Parathyroid adenoma (tissue), 2 donors: ENCODE results near the gene TNNC2.
"Not testable (repeated sequence)": the region's sequence is repeated elsewhere in the genome, so short reads cannot be mapped to it uniquely, and the experiment has no call there.

ENCODE experiments used
- H2AFZ ChIP-seq: fragments of 300-600 bp; sonication (generic); one replicate; pipeline ENCODE4 v1.7.0; 2017; ENCODE audit warnings: antibody characterized with exemption, mild to moderate bottlenecking
- H3K27ac ChIP-seq: fragments of 300-600 bp; sonication (generic); one replicate; pipeline ENCODE4 v1.7.0; 2017
- H3K27me3 ChIP-seq: fragments of 300-600 bp; sonication (generic); one replicate; pipeline ENCODE4 v1.7.0; 2017; ENCODE audit warnings: low read length; ENCODE audit not compliant: control insufficient read depth, insufficient read depth
- H3K36me3 ChIP-seq: fragments of 300-600 bp; sonication (generic); one replicate; pipeline ENCODE4 v1.7.0; 2017; ENCODE audit warnings: low read length; ENCODE audit not compliant: control insufficient read depth, insufficient read depth
- H3K4me1 ChIP-seq: fragments of 300-600 bp; sonication (generic); one replicate; pipeline ENCODE4 v1.7.0; 2017; ENCODE audit warnings: control low read depth
- H3K4me2 ChIP-seq: fragments of 300-600 bp; sonication (generic); one replicate; pipeline ENCODE4 v1.7.0; 2017; ENCODE audit warnings: low read length
- H3K4me3 ChIP-seq: fragments of 300-600 bp; sonication (generic); one replicate; pipeline ENCODE4 v1.7.0; 2017; ENCODE audit warnings: low read depth, low read length
- H3K79me2 ChIP-seq: fragments of 300-600 bp; sonication (generic); one replicate; pipeline ENCODE4 v1.7.0; 2017; ENCODE audit warnings: control low read depth
- H3K9ac ChIP-seq: fragments of 300-600 bp; sonication (generic); one replicate; pipeline ENCODE4 v1.7.0; 2017; ENCODE audit warnings: mild to moderate bottlenecking
- H3K9me3 ChIP-seq: fragments of 300-600 bp; sonication (generic); one replicate; pipeline ENCODE4 v1.7.0; 2017; ENCODE audit warnings: low read length; ENCODE audit not compliant: control insufficient read depth
- CTCF ChIP-seq: fragments of 300-600 bp; sonication (generic); IDR thresholded peaks from one replicate; pipeline ENCODE4 v1.7.0; 2017; ENCODE audit warnings: antibody characterized with exemption, mild to moderate bottlenecking
- donor health status: primary hyperparathyroidism.

Gene TNNC2

DNA sequence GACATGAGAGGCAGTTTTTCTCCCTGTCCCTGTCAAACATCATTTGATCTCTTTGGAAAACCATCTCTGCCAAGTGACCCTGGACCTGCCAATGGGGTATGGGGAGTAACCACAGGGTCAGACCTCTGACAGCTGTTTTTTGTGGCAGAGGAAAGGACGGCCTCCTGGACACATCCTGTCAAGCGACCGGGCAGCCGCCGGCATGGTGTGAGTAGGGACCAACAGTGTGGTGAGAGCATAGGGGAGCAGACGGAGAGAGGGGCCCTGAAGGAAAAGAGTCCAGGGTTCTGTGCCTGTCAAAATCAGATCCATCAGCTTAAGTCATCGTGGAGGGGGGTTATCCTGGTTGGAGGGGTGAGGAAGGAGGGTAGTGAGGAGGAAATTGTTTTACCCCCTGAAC lies 25.3 kb downstream of the TNNC2 start:
- no peak overlapping the region for H3K4me3 ChIP-seq

GRCh38 chr20:45798935-45799642 lies 28.0 kb downstream of the TNNC2 start:
- no peak overlapping the region for H3K9ac ChIP-seq
- H3K36me3 ChIP-seq, result no peaks in the 10 kb centered on the region
- peak; percentile 58 for TF ChIP-seq CTCF
- H3K4me1 ChIP-seq, result no peaks in the 10 kb centered on the region
- no peak overlapping the region for H3K4me2 ChIP-seq
- no peaks in the 10 kb centered on the region for H3K9me3 ChIP-seq
- H2AFZ ChIP-seq, result no peak overlapping the region
- no peaks in the 10 kb centered on the region for H3K79me2 ChIP-seq
- no peak overlapping the region for H3K27ac ChIP-seq
- no peaks in the 10 kb centered on the region for H3K27me3 ChIP-seq
- H3K4me3 ChIP-seq, result no peak overlapping the region

More for the DNA sequence above, 25.3 kb downstream of the TNNC2 start:
- Histone ChIP-seq H3K9ac (no peak overlapping the region), H3K9me3 (no peaks in the 10 kb centered on the region), H3K27ac (no peak overlapping the region), H2AFZ (no peak overlapping the region), H3K4me1 (no peaks in the 10 kb centered on the region), H3K36me3 (no peaks in the 10 kb centered on the region), H3K79me2 (no peaks in the 10 kb centered on the region), H3K4me2 (no peak overlapping the region), H3K27me3 (no peaks in the 10 kb centered on the region)
- no peak for TF ChIP-seq CTCF

- H3K4me2 ChIP-seq, H3K27ac ChIP-seq, H3K4me3 ChIP-seq, H3K79me2 ChIP-seq, H3K4me1 ChIP-seq, H2AFZ ChIP-seq, H3K27me3 ChIP-seq, H3K9me3 ChIP-seq, H3K9ac ChIP-seq, H3K36me3 ChIP-seq: not testable (repeated sequence)
Observed at GRCh38 chr20:45797955-45798354, 29.2 kb downstream of the TNNC2 start.

- not testable (repeated sequence) for H2AFZ ChIP-seq, H3K79me2 ChIP-seq, H3K4me2 ChIP-seq, H3K9me3 ChIP-seq, H3K36me3 ChIP-seq, H3K27me3 ChIP-seq, H3K4me3 ChIP-seq, H3K4me1 ChIP-seq, H3K27ac ChIP-seq, H3K9ac ChIP-seq
Observed at GRCh38 chr20:45797510-45797909, 29.6 kb downstream of the TNNC2 start.

DNA sequence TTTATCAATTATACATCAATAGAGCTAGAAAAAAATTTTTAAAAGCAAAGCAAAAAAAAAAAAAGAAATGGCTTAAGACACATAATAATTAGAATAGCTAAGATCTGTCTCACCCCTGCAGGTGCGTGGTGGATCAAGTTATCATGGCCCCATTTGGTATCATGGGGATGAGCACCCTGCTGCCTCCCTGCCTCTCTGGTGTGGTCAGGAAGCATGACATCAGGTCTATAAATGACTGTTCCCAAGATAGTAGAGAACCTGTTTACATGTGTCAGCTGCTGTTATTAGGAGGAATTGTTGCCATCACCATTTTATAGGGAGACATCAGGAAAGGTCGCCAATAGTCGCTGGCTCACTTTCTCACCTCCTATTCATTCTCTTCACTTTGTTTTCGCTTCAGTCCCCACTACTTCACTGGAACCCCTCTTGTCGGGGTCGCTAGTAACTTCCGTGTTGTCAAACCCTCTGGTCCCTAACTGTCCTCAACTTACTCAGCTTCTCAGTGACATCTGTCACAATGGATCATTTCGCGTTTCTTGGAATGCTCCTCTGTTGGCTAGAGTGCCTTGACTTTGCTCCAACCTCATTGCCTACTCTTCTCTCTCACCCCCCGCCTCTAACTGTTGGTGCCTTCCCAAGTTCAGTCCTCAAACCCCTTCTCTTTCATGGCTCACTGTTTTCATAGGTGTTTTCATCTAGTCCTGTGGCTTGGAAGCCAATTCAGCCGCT lies 30.6 kb downstream of the TNNC2 start:
- H3K79me2 ChIP-seq, result no peaks in the 10 kb centered on the region
- H3K27me3 ChIP-seq, result no peaks in the 10 kb centered on the region
- H3K9me3 ChIP-seq, result no peaks in the 10 kb centered on the region
- no peak overlapping the region for H3K4me3 ChIP-seq
- no peak for TF ChIP-seq CTCF
- H3K27ac ChIP-seq, result no peak overlapping the region
- no peak overlapping the region for H3K4me2 ChIP-seq
- no peak overlapping the region for H3K9ac ChIP-seq
- H2AFZ ChIP-seq, result no peak overlapping the region
- H3K4me1 ChIP-seq, result peaks cover 6% of the 10 kb centered on the region
- no peaks in the 10 kb centered on the region for H3K36me3 ChIP-seq
